ENCODE measurements around the gene TRMT44. TPM values are rescaled to one million over a fixed set of nuclear protein-coding genes. Genes with fewer than 3 reads are reported as not detected.

Gene TRMT44
- total RNA-seq, 4 donors from 2014 or later: 18.1 to 28.3 (median 23.1) TPM

DNA sequence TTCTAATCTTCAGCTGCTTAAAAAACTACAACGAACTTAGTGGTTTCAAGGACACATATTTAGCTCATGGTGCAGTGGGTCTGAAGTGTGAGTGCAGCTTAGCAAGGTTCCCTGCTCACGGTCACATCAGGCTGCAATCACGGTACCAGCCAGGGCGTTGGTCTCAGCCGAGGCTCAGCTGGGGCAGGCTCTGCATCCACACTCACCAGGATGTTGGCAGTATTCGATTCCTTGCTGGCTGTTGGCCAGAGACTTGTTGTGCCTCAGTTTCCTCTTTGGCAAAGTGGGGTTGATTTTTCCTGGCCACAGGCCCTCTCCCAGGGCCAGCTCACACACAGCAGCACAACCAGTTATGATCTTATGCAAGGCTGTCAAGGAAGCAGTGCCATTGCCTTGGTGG is 61.8 kb downstream of the TRMT44 start:
- no peak for DNase-seq (ENCODE audit: low spot score)
- ATAC-seq (ENCODE audit: low FRiP score): no peak
- TF ChIP-seq, protein P1, sequence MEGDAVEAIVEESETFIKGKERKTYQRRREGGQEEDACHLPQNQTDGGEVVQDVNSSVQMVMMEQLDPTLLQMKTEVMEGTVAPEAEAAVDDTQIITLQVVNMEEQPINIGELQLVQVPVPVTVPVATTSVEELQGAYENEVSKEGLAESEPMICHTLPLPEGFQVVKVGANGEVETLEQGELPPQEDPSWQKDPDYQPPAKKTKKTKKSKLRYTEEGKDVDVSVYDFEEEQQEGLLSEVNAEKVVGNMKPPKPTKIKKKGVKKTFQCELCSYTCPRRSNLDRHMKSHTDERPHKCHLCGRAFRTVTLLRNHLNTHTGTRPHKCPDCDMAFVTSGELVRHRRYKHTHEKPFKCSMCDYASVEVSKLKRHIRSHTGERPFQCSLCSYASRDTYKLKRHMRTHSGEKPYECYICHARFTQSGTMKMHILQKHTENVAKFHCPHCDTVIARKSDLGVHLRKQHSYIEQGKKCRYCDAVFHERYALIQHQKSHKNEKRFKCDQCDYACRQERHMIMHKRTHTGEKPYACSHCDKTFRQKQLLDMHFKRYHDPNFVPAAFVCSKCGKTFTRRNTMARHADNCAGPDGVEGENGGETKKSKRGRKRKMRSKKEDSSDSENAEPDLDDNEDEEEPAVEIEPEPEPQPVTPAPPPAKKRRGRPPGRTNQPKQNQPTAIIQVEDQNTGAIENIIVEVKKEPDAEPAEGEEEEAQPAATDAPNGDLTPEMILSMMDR (IDR thresholded peaks at IDR 0.05): no peak

DNA sequence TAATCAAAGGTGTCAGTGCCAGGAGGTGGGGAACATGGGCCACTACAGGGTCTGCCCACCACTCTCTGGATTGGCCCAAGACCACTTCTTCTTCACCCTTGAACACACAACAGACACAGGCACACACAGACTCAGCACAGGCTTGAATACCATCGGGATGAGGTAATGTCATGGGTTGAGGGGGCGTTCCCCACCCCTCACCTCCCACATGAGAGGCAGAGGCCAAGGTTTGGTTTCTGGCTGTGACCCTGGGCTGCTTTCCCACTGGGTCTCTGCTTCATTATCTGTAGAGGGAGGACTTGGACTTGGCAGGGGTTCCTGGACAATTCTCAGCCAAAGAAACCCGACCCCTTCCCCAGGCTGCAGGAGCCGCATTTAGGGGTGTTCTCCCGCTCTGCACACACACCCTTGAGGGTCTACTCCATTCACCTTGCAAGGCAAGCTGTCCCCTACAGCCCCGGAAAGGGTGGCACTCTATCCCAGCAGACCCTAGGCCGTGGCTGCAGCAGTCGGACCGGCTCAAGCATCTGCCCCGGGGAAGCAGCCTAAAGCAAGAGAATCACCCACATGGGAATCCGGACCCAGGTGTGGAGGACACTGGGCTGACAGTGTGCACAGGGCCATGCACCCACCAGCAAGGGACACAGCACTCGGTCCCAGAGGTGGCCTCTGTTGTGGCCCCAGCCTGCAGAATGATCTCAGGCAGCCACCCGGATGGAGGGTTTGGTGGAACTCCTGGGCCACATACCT is 62.4 kb downstream of the TRMT44 start:
- no peak for DNase-seq (ENCODE audit: low spot score)
- TF ChIP-seq, protein P1 (IDR thresholded peaks at IDR 0.05): no peak
- ATAC-seq (ENCODE audit: low FRiP score): no peak

DNA sequence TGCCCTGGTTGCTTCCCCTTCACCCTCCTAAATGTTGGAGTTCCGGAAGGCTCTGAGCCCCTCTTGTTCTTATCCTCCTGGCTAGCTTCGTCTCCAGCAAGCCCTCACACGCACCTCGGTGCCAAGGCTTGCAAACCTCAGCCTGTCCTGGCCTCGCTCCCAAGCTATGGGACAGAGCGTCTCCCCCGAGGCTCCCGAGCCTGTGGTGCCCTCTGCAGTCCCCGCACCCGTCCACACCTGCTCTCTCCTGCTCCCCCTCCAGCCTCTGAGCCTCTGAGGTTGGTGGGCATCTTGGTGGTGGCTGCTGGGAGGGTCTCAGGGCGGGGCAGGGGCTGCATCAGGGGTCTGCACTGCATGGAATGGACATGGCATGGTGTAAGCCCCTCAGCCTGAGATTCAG is 63.2 kb downstream of the TRMT44 start:
- no peak for ATAC-seq (ENCODE audit: low FRiP score)

DNA sequence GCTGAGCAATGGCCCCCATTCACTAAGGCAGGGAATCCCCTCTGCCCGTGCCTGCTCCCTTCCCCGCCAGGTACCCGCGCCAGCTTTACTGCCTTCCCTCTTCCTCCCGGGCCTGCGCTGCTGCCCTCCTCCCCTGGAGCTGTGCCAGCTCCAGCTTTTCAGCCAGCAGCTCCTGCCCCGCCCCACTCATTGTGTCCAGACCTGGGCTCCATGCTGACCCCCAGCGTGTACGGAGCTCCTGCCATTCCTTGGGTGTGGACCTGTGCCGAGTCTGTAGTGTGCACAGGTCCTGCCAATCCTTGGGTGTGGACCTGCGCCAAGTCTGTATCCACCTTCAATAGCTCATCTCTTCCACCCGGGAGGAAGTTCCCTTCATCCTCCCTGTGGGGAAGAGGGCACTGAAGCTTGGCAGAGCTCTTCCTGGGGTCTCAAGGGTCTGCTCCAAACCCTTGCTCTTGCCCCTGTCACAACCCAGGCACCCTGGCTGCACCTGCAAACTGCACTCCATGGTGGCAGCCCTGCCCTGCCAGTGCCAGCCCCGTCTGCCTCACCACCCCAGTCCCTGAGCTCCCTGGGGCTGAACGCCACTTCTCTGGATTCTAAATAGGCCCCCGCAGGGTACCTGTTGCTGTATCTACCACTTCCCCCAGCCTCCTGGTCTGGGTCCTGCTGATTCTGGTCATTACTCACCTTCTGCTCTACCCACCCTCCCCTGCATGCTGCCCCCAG is 63.9 kb downstream of the TRMT44 start:
- DNase-seq (ENCODE audit: low spot score): no peak
- peak; percentile 12 for ATAC-seq (ENCODE audit: low FRiP score)
- TF ChIP-seq, protein P1 (IDR thresholded peaks at IDR 0.05): no peak

More for the DNA sequence above, 63.2 kb downstream of the TRMT44 start:
- DNase-seq (ENCODE audit: low spot score): no peak
- TF ChIP-seq, protein P1 (IDR thresholded peaks at IDR 0.05): no peak

DNA sequence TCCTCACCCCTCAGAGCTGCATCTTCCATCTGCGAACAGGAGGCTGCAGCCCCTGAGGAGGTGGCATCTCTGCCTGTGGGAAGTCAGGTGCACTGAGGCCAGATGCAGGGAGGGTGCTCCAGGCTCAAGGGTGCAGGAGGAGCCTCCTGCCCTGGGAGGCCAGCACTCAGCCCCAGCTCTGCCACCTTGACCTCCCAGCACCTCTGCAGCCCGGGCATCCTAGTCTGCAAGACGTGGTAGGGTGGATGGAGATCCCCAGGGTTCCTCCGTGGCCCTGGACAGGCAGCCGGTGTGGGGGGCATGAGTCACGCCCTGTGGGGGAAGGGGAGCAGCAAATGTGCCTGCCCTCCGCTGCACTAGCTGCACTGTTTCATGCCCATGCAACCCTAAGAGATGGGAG is 64.7 kb downstream of the TRMT44 start:
- DNase-seq (ENCODE audit: low spot score): no peak
- TF ChIP-seq, protein P1 (IDR thresholded peaks at IDR 0.05): no peak
- ATAC-seq (ENCODE audit: low FRiP score): no peak

DNA sequence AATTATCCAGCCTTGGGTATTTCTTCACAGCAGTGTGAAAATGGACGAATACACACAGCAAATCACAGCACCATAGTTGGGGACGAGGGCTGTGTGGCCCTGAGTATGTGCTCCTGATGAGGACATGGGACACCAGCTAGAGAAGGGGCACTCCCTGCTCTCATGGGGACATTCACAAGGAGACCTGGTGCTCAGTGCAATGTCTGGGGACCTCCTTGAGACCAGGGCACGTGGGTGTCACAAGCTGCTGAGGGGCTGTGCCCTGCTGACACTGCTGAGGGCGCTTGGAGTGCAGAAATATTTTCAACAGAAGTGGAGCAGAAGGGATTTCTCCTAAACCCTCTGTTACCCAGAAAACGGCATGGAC is 65.4 kb downstream of the TRMT44 start:
- TF ChIP-seq, protein P1 (IDR thresholded peaks at IDR 0.05): no peak
- ATAC-seq (ENCODE audit: low FRiP score) (no peak), DNase-seq (ENCODE audit: low spot score) (no peak)

All from omental fat pad (tissue), 4 donors.